GM10847 (cell line): ENCODE measurements around the gene TVP23B.
A peak's percentile ranks its signal among the peaks of the same experiment; 100 is the strongest.
"Not testable (repeated sequence)": the region's sequence is repeated elsewhere in the genome, so short reads cannot be mapped to it uniquely, and the experiment has no call there.

Experiments
- POLR2A ChIP-seq: IDR thresholded peaks from 2 replicates; pipeline ENCODE4 v1.6.1; 2011; ENCODE audit not compliant: insufficient read length; ENCODE audit errors: extremely low read depth

Gene TVP23B

GRCh38 chr17:18780991-18781718, at the start of gene TVP23B:
Gene TVP23B, plus strand, starts transcription at chr17:18781183. Its CDS starts 111 bp downstream, at chr17:18781294.
- peak; percentile 58 for TF ChIP-seq POLR2A

- TF ChIP-seq POLR2A = not testable (repeated sequence)
Measured at GRCh38 chr17:18743699-18744421, 37.1 kb upstream of the TVP23B start, which contains the start of gene FBXW10. Gene FBXW10, plus strand, starts transcription at chr17:18744054. Its CDS starts 191 bp downstream, at chr17:18744245.

GRCh38 chr17:18772471-18772870, 8.5 kb upstream of the TVP23B start:
- no peak for TF ChIP-seq POLR2A

- TF ChIP-seq POLR2A = no peak
Measured at GRCh38 chr17:18848501-18848900, 67.5 kb downstream of the TVP23B start.

GRCh38 chr17:18850679-18851078, 69.7 kb downstream of the TVP23B start:
- TF ChIP-seq POLR2A = no peak

GRCh38 chr17:18851201-18851600, 70.2 kb downstream of the TVP23B start:
- TF ChIP-seq POLR2A = no peak

GRCh38 chr17:18854956-18855355, 74.0 kb downstream of the TVP23B start:
- no peak for TF ChIP-seq POLR2A

- peak; percentile 73 for TF ChIP-seq POLR2A
Measured at GRCh38 chr17:18855831-18856569, 75.0 kb downstream of the TVP23B start.
